B cell (primary cell): ENCODE results near the gene PREP. TPM values are rescaled to one million over a fixed set of nuclear protein-coding genes. Genes with fewer than 3 reads are reported as not detected.

Source experiments
- ATAC-seq: fragments of 200-7000 bp; cut with Tn5 transposase; one replicate; pipeline ENCODE4 v1.10.0; 2021; ENCODE audit warnings: low read depth, mild to moderate bottlenecking, moderate number of reproducible peaks, moderate library complexity
- CTCF ChIA-PET: fragments of 350-600 bp; sonication (Branson Sonifier 250); formaldehyde crosslinking; loops from one replicate; lab custom pipeline; 2021; ENCODE audit warnings: antibody characterized with exemption, inconsistent platforms; lab: Charles Lee
- POLR2A ChIA-PET: fragments of 350-600 bp; sonication (Branson Sonifier 250); formaldehyde crosslinking; loops from one replicate; lab custom pipeline; 2021; ENCODE audit warnings: antibody characterized with exemption; lab: Charles Lee
- DNase-seq: peaks from one replicate; pipeline ENCODE4 v3.0.0; 2013
- H2AFZ ChIP-seq: 2 replicates; pipeline ENCODE4 v1.6.1; 2012; ENCODE audit warnings: mild to moderate bottlenecking, low read depth, low read length; ENCODE audit not compliant: insufficient read depth, poor library complexity, severe bottlenecking
- H3K27ac ChIP-seq, 2 donors: 1 replicate in 1 of 2; 2 replicates in 1 of 2; pipeline ENCODE4 v1.5.1; 2012 to 2013; ENCODE audit warnings: low read length in 2 of 2, mild to moderate bottlenecking in 2 of 2, moderate library complexity in 1 of 2
- H3K27me3 ChIP-seq, 4 experiments: fragments of 200-600 bp in 1 of 4; sonication (generic) in 1 of 4; replicated peaks in 1 of 4; 1 replicate in 2 of 4; 2 replicates in 2 of 4; pipeline versions ENCODE4 v1.6.1 to v1.7.0; 2013 to 2016; ENCODE audit warnings: low read length in 3 of 4, mild to moderate bottlenecking in 2 of 4, mixed read lengths in 1 of 4, moderate library complexity in 1 of 4; ENCODE audit not compliant: insufficient read depth in 4 of 4, control insufficient read depth in 3 of 4; ENCODE audit errors: control extremely low read depth in 1 of 4
- H3K36me3 ChIP-seq, 2 experiments: replicated peaks in 1 of 2; 1 replicate in 1 of 2; 2 replicates in 1 of 2; pipeline versions ENCODE4 v1.6.1 to v1.7.1; 2013; ENCODE audit warnings: low read length in 1 of 2; ENCODE audit not compliant: insufficient read depth in 2 of 2, control insufficient read depth in 1 of 2; ENCODE audit errors: control extremely low read depth in 1 of 2, extremely low read depth in 1 of 2
- H3K4me1 ChIP-seq, 2 donors: fragments of 200-600 bp in 1 of 2; sonication (generic) in 1 of 2; 1 replicate in 1 of 2; 2 replicates in 1 of 2; pipeline versions ENCODE4 v1.5.1 to v1.6.1; 2013 to 2017; ENCODE audit warnings: low read length in 2 of 2; ENCODE audit not compliant: control insufficient read depth in 2 of 2, insufficient read depth in 2 of 2
- H3K4me2 ChIP-seq: replicated peaks from 2 replicates; pipeline ENCODE3; 2012; ENCODE audit warnings: mild to moderate bottlenecking, low read depth, low read length; ENCODE audit not compliant: poor library complexity, severe bottlenecking
- H3K4me3 ChIP-seq, 5 experiments: fragments of 200-600 bp in 1 of 5; sonication (generic) in 1 of 5; 1 replicate in 3 of 5; 2 replicates in 2 of 5; pipeline versions ENCODE4 v1.5.1 to v1.7.0; 2011 to 2016; ENCODE audit warnings: low read length in 4 of 5, mild to moderate bottlenecking in 4 of 5, low read depth in 2 of 5, control low read depth in 1 of 5, moderate library complexity in 1 of 5; ENCODE audit not compliant: insufficient read depth in 1 of 5; ENCODE audit errors: control extremely low read depth in 1 of 5, extremely low read depth in 1 of 5
- H3K79me2 ChIP-seq: fragments of 200-600 bp; sonication (generic); one replicate; pipeline ENCODE4 v1.6.0; 2016; ENCODE audit warnings: low read length; ENCODE audit not compliant: control insufficient read depth, insufficient read depth
- H3K9ac ChIP-seq: fragments of 200-600 bp; sonication (generic); 2 replicates; pipeline ENCODE4 v1.6.1; 2017; ENCODE audit warnings: mild to moderate bottlenecking, low read length, moderate library complexity
- H3K9me3 ChIP-seq, 3 donors: one replicate each; pipeline versions ENCODE4 v1.6.1 to v1.7.1; 2013; ENCODE audit warnings: low read length in 2 of 3; ENCODE audit not compliant: control insufficient read depth in 2 of 3, insufficient read depth in 1 of 3; ENCODE audit errors: control extremely low read depth in 1 of 3
- H4K20me1 ChIP-seq: 2 replicates; pipeline ENCODE4 v1.6.0; 2012; ENCODE audit warnings: mild to moderate bottlenecking, low read length; ENCODE audit not compliant: insufficient read depth, control insufficient read depth, poor library complexity, severe bottlenecking
- H3K27ac Mint-ChIP-seq: one replicate; pipeline ENCODE4 v1.8.0; 2021; ENCODE audit warnings: mixed read lengths
- H3K27me3 Mint-ChIP-seq: one replicate; pipeline ENCODE4 v1.8.0; 2021; ENCODE audit warnings: mixed read lengths
- H3K4me1 Mint-ChIP-seq: one replicate; pipeline ENCODE4 v1.8.0; 2021; ENCODE audit warnings: mixed read lengths
- H3K4me3 Mint-ChIP-seq: one replicate; pipeline ENCODE4 v1.8.0; 2021; ENCODE audit warnings: mixed read lengths
- H3K9me3 Mint-ChIP-seq: one replicate; pipeline ENCODE4 v1.8.0; 2022; ENCODE audit warnings: mixed read lengths; ENCODE audit not compliant: insufficient read depth
- CTCF ChIP-seq: fragments of 200-600 bp; IDR thresholded peaks from one replicate; pipeline ENCODE4 v1.8.0; 2022; ENCODE audit warnings: antibody characterized with exemption, mild to moderate bottlenecking
- EZH2 ChIP-seq: IDR thresholded peaks from 2 replicates; pipeline ENCODE4 v1.6.1; 2012; ENCODE audit warnings: borderline replicate concordance, low read depth, mild to moderate bottlenecking, moderate library complexity, low read length; ENCODE audit not compliant: insufficient read depth, poor library complexity, severe bottlenecking
- WGBS: methylation state at CpG from one replicate; pipeline ENCODE4 v1.1.5; 2013; ENCODE audit warnings: missing lambda C conversion rate; ENCODE audit not compliant: insufficient coverage; 5-methylcytosine and 5-hydroxymethylcytosine counted together
- intact Hi-C: fragments of 100-400 bp; cut with micrococcal nuclease; formaldehyde crosslinking; loops from one replicate; pipeline ENCODE4 v1.10.0; 2022
- polyA plus RNA-seq: library from polyadenylated mRNA; depleted of rRNA; stranded (reverse); fragments of >200 nt; gene quantifications from 2 replicates; pipeline ENCODE4 v1.2.3, GENCODE V29; 2012
- total RNA-seq, 2 donors: library from RNA; stranded (reverse); fragments of 120-200 nt in 1 of 2; gene quantifications; 1 replicate in 1 of 2; 2 replicates in 1 of 2; pipeline versions ENCODE4 v1.2.3 to v1.2.4, GENCODE V29; 2013 to 2022

PREP gene
- total and polyA plus RNA-seq, 2 donors (not counting 1 experiment from before 2014, with no cell fraction given): 12.2 to 27.0 TPM

- H3K27ac Mint-ChIP-seq: no peak overlapping the region
- no peak overlapping the region for H3K9ac ChIP-seq
- ChIA-PET CTCF (interaction anchor here (1.2 kb wide), 1 partner anchor 17 kb away, joined by 3 read pairs; no protein-coding TSS in a partner anchor), POLR2A (no interaction called here)
- no peaks in the 10 kb centered on the region for H4K20me1 ChIP-seq
- H3K9me3 ChIP-seq: no peaks in the 10 kb centered on the region
- H3K4me3 Mint-ChIP-seq: no peak overlapping the region
- no peaks in the 10 kb centered on the region for H3K27me3 Mint-ChIP-seq
- ATAC-seq (no peak), DNase-seq (no peak)
- H3K27me3 ChIP-seq: no peaks in the 10 kb centered on the region
- no CpG with 5 or more reads among the region's 6 CpGs for WGBS
- H3K4me2 ChIP-seq: no peak overlapping the region
- H3K9me3 Mint-ChIP-seq: no peaks in the 10 kb centered on the region
- no peaks in the 10 kb centered on the region for H3K4me1 ChIP-seq
- no peaks in the 10 kb centered on the region for H3K4me1 Mint-ChIP-seq
- H3K4me3 ChIP-seq: no peak overlapping the region
- H3K27ac ChIP-seq: no peak overlapping the region
- H2AFZ ChIP-seq: no peak overlapping the region
- no peak for TF ChIP-seq CTCF
- TF ChIP-seq EZH2: no peak
- intact Hi-C loops: no loop called here
- H3K79me2 ChIP-seq: peaks cover 11% of the 10 kb centered on the region
- peaks cover 8 to 11% of the 10 kb centered on the region in 2 experiments for H3K36me3 ChIP-seq
These were observed 14.5 kb downstream of the PREP start for GRCh38 chr6:105388392-105388791.

GRCh38 chr6:105384004-105384403, 18.9 kb downstream of the PREP start:
- DNase-seq (no peak), ATAC-seq (no peak)
- H3K36me3 ChIP-seq: peaks cover 4 to 13% of the 10 kb centered on the region in 2 experiments
- H3K9me3 ChIP-seq: no peaks in the 10 kb centered on the region
- H4K20me1 ChIP-seq: no peaks in the 10 kb centered on the region
- H3K9ac ChIP-seq: no peak overlapping the region
- Mint-ChIP-seq H3K27me3 (no peaks in the 10 kb centered on the region), H3K4me3 (no peak overlapping the region), H3K27ac (no peak overlapping the region), H3K4me1 (no peaks in the 10 kb centered on the region), H3K9me3 (no peaks in the 10 kb centered on the region)
- POLR2A ChIA-PET: no interaction called here
- CTCF ChIA-PET: no interaction called here
- no peaks in the 10 kb centered on the region for H3K4me1 ChIP-seq
- H3K27ac ChIP-seq: no peak overlapping the region
- H3K27me3 ChIP-seq: no peaks in the 10 kb centered on the region
- H3K79me2 ChIP-seq: peaks cover 9% of the 10 kb centered on the region
- TF ChIP-seq CTCF (no peak), EZH2 (no peak)
- WGBS: 80% methylated on average over 3 of the region's 6 CpGs
- no peak overlapping the region for H3K4me3 ChIP-seq
- no peak overlapping the region for H2AFZ ChIP-seq
- intact Hi-C loops: no loop called here
- H3K4me2 ChIP-seq: no peak overlapping the region
